WERI-Rb-1 (cell line): ENCODE measurements around the gene OR2D3.
"Not testable (repeated sequence)": the region's sequence is repeated elsewhere in the genome, so short reads cannot be mapped to it uniquely, and the experiment has no call there.

Experiments
- DNase-seq: peaks from one replicate; pipeline ENCODE4 v3.0.0-alpha.2; 2020
- H3K27ac ChIP-seq: fragments of 250-450 bp; sonication (Bioruptor Pico); 2 replicates; pipeline ENCODE4 v1.5.1; 2020; ENCODE audit warnings: mild to moderate bottlenecking, moderate library complexity
- H3K27me3 ChIP-seq: fragments of 250-450 bp; sonication (Bioruptor Pico); 2 replicates; pipeline ENCODE4 v1.5.1; 2021; ENCODE audit warnings: mild to moderate bottlenecking, low read depth, moderate library complexity; ENCODE audit not compliant: insufficient read depth, severe bottlenecking
- H3K36me3 ChIP-seq: fragments of 250-450 bp; sonication (Bioruptor Pico); 2 replicates; pipeline ENCODE4 v1.5.1; 2020; ENCODE audit warnings: mild to moderate bottlenecking, moderate library complexity
- H3K4me3 ChIP-seq: 2 replicates; pipeline ENCODE4 v1.5.1; 2011; ENCODE audit warnings: low read depth, mild to moderate bottlenecking, control low read depth, low read length
- H3K9me3 ChIP-seq: fragments of 250-450 bp; sonication (Bioruptor Pico); 2 replicates; pipeline ENCODE4 v1.5.1; 2021; ENCODE audit warnings: mild to moderate bottlenecking, moderate library complexity; ENCODE audit not compliant: severe bottlenecking
- CTCF ChIP-seq: IDR thresholded peaks from 2 replicates; pipeline ENCODE4 v1.5.1; 2011; ENCODE audit warnings: low read depth, mild to moderate bottlenecking, control low read depth, inconsistent platforms, low read length

The OR2D3 gene

GRCh38 chr11:6932145-6932544, 11.3 kb downstream of the OR2D3 start:
- DNase-seq = no peak
- Histone ChIP-seq H3K27me3 (no peaks in the 10 kb centered on the region), H3K9me3 (no peaks in the 10 kb centered on the region), H3K4me3 (no peak overlapping the region), H3K36me3 (no peaks in the 10 kb centered on the region), H3K27ac (no peak overlapping the region)
- no peak for TF ChIP-seq CTCF

GRCh38 chr11:6941970-6942369, 21.2 kb downstream of the OR2D3 start:
- no peak for TF ChIP-seq CTCF
- no peaks in the 10 kb centered on the region for H3K9me3 ChIP-seq
- no peak overlapping the region for H3K4me3 ChIP-seq
- H3K27me3 ChIP-seq = no peaks in the 10 kb centered on the region
- DNase-seq = no peak
- H3K36me3 ChIP-seq = peaks cover 6% of the 10 kb centered on the region
- no peak overlapping the region for H3K27ac ChIP-seq

GRCh38 chr11:6943131-6943530, 22.3 kb downstream of the OR2D3 start:
- Histone ChIP-seq H3K4me3 (no peak overlapping the region), H3K9me3 (no peaks in the 10 kb centered on the region), H3K27ac (no peak overlapping the region), H3K36me3 (peaks cover 6% of the 10 kb centered on the region), H3K27me3 (no peaks in the 10 kb centered on the region)
- TF ChIP-seq CTCF = no peak
- no peak for DNase-seq

GRCh38 chr11:6954248-6954647, 33.4 kb downstream of the OR2D3 start:
- H3K9me3 ChIP-seq, H3K27me3 ChIP-seq, H3K27ac ChIP-seq, H3K4me3 ChIP-seq, DNase-seq, H3K36me3 ChIP-seq: not testable (repeated sequence)

GRCh38 chr11:6962141-6962540, 41.3 kb downstream of the OR2D3 start:
- no peak for TF ChIP-seq CTCF
- no peak overlapping the region for H3K4me3 ChIP-seq
- no peaks in the 10 kb centered on the region for H3K36me3 ChIP-seq
- no peaks in the 10 kb centered on the region for H3K9me3 ChIP-seq
- DNase-seq = no peak
- no peaks in the 10 kb centered on the region for H3K27me3 ChIP-seq
- no peak overlapping the region for H3K27ac ChIP-seq

GRCh38 chr11:6962673-6963072, 41.9 kb downstream of the OR2D3 start:
- Histone ChIP-seq H3K27me3 (no peaks in the 10 kb centered on the region), H3K36me3 (no peaks in the 10 kb centered on the region), H3K4me3 (no peak overlapping the region), H3K27ac (no peak overlapping the region), H3K9me3 (no peaks in the 10 kb centered on the region)
- no peak for TF ChIP-seq CTCF
- no peak for DNase-seq
